COLO668 (cell line): ENCODE results near the gene TNFRSF14.

Source experiments
- DNase-seq: peaks from one replicate; lab custom pipeline; 2025; ENCODE audit not compliant: unreplicated experiment; lab: John Stamatoyannopoulos, UW

TNFRSF14 gene

DNA sequence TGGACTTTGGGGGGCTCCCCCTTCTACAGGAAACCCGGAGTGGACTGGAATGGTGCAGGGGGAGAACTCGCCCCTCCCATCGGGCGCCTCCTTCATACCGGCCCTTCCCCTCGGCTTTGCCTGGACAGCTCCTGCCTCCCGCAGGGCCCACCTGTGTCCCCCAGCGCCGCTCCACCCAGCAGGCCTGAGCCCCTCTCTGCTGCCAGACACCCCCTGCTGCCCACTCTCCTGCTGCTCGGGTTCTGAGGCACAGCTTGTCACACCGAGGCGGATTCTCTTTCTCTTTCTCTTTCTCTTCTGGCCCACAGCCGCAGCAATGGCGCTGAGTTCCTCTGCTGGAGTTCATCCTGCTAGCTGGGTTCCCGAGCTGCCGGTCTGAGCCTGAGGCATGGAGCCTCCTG lies at the start of gene TNFRSF14:
Gene TNFRSF14 (plus strand): TSS at position 95 of the 401 bp plus-strand sequence. CDS start 294 bp downstream, at position 389.
- DNase-seq = peak; percentile 77

DNA sequence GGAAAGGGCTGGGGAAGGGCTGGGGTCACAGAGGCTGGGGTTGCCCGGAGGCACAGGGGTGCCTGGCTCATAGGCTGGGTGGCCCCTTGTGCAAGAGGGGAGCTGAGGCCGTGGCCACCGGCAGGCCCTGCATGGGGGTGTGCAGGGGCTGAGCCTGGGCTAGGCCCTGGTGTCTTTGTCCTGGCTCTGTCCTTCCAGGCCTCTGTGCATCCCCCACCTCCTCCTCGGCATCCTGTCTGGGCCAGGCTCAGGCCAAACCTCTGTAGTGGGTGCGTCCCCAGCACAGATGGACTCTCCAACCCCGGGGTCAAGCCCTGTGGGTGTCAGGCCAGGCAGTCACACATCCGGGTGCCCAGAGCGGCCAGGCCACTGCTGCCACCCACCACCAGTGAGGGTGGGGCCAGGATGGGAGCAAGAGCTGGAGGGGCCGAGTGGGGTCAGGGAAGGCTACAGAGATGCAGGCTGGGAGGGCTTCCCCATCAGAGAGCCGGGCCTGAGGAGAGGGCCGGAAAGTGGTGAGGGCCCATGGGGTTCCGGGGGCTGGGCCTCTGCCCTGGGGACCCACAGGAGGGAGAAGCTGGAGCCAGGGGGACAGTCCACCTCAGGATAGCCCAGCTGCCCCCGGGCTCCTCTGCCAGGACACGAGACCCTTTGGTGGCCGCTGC lies 49.1 kb upstream of the TNFRSF14 start:
- DNase-seq = no peak

DNA sequence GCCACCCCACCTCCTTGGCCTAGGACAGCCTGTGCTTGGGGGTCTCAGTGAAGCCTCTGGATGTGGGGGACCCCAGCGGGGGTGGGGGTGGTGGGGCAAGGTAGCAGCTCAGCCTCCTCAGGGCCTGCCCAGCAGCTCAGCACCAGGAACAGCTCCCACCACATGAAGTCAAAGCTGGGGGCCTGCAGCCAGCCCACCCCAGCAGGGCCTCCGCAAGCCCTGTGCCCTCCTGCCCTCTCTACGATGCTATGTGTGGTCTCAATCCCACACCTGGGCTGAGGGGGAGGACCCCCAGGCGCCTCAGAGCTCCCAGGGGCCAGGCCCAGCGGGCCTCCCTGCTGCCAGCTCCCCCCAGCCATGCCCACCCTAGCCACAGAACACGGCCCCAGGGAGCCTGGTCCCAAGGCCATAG lies 48.4 kb upstream of the TNFRSF14 start:
- DNase-seq = no peak

DNA sequence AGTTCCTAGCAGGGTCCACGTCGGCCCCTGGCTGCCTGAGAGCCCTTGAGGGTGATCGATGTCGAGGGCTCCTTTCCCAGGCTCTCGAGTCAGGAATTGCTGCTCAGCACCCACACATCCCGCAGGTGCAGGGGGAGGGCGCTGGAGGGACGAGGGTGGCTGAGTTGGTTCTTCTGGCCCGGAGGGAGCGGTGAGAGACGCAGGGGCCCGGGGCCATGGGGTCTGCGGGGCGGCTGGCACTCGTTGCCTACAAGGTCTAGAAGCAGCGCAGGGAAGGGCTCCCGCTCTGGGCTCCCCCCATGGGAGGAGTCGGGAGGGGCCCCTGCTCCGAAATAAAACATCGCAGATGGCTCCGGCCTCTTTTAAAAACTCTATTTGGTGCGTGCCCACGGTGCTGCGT lies 48.0 kb upstream of the TNFRSF14 start:
- DNase-seq = no peak

DNA sequence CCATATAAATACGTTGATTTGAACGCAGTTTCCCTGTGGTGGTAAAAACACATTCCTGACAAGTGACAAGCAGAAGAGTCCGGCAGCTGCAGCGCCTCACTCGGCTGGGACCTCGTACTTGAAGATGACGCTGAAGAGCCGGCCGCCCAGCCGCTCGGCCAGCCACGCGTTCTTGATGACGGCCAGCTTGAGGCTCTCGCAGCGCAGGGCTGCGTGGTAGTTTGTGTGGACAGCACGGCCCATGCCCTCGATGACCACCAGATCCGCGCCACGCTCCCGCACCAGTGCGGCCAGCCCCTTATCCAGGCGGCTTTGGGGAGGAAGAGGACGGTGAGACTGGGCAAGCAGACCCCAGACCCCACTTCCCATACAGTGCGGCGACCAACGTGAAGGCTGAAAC lies 47.4 kb upstream of the TNFRSF14 start:
- DNase-seq = no peak

DNA sequence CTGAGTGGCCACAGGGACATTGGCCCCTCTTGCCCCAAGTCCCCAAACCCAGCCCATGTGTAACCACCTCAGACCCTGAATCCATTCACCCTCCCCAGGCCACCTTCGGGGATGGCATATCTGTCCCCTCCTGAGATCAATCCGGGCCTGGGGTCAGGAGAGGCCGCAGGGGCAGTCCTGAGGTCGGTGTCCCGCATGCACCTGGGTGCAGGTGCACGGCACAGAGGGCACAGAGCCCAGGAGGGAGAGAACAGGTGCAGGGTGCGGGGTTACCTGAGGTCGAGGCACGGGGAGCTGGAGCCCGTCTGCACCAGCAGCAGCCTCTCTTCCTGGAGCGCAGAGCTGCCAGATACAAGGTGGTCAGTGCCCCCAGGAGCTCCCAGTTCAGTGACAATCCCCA lies 46.6 kb upstream of the TNFRSF14 start:
- DNase-seq = no peak

DNA sequence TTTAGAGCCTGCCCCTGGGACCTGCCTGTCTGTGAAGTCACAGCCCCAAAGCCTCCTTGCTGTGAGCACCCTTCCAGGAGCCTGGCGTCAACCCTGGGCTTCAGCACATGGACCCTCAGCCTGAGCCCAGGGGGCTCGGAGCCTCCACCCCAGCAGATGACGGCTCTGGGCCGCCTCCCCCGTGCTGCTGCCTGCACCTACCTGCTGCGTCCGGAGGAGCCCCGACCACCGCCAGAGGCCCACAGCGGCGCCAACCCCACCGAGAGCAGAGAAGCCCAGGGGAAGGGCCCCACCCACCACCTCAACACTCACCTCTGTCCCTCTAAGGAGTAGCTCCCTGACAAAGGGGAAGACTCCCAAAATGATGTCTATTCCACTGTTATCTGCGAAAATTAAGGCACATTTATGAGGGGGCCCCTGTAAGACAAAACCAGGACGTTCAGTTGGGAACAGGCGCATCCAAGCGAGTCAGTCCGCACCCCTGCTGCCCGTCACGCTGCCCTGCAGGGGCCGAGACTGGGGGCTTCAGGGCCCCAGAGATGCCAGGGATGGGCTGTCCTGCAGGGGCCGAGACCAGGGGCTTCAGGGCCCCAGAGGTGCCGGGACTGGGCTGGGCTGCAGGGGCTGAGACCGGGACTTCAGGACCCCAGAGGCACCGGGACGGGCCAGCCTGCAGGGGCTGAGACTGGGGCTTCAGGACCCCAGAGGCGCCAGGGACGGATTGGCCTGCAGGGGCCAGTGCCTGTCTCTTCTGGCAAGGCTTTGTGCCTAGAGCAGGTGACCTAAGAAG lies 45.6 kb upstream of the TNFRSF14 start:
- DNase-seq = no peak

DNA sequence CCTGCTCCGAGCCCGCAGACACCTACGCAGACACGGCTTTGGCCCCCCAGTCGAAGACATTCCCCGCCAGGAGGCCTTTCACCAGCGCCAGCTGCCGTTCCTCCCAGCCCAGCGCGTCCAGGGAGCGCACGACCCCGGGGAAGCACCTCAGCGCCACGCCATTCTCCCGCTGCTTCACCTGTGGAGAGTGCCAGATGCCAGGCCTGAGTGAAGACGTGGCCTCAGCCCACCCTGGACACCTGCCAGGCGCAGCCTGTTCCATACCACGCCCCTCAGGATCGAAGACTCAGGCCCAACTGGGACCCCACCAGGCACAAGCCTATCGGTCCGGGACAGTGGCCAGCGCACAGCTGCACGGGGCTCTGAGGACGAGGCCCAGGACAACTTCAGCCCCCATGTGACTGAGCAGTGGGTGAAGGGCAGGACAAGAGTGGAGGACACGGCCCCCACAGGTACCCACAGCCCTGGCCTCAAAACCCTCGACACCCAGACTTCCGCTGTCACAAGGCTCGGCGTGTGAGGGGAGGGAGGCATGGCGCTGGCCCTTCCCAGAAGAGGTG lies 43.2 kb upstream of the TNFRSF14 start:
- no peak for DNase-seq

DNA sequence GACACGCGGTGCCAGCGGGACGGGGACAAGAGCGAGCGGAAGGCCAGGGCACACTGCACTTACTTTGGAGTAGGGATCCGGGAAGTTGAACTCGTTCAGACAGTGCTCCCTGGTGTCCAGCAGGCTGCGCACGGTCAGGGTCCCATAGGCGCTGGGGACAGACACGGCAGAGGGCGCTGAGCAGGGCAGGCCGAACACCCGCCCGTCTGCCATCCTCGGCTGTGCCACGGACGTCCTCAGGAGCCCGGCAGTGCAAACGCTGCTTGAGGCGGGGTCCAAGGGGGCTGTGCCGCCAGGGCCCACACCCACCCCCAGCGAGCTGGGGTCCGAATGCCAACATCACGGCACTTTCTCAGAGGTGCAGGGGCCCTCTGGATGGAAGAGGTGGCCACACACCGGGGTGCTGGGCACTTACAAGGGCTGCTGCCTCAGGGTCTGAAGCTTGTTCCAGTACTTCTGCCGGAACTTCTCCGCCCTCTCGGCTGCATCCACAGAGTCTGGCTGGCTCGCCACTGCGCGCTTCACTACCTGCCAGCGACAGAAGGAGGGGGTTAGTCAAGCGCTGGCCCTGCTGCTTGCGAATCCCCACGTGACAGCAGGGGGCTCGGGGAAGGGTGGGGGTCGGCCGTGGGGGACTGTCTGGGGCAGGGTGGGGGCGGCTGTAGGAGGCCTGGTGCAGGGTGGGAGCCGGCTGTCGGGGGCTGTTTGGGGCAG lies 42.1 kb upstream of the TNFRSF14 start:
- no peak for DNase-seq

DNA sequence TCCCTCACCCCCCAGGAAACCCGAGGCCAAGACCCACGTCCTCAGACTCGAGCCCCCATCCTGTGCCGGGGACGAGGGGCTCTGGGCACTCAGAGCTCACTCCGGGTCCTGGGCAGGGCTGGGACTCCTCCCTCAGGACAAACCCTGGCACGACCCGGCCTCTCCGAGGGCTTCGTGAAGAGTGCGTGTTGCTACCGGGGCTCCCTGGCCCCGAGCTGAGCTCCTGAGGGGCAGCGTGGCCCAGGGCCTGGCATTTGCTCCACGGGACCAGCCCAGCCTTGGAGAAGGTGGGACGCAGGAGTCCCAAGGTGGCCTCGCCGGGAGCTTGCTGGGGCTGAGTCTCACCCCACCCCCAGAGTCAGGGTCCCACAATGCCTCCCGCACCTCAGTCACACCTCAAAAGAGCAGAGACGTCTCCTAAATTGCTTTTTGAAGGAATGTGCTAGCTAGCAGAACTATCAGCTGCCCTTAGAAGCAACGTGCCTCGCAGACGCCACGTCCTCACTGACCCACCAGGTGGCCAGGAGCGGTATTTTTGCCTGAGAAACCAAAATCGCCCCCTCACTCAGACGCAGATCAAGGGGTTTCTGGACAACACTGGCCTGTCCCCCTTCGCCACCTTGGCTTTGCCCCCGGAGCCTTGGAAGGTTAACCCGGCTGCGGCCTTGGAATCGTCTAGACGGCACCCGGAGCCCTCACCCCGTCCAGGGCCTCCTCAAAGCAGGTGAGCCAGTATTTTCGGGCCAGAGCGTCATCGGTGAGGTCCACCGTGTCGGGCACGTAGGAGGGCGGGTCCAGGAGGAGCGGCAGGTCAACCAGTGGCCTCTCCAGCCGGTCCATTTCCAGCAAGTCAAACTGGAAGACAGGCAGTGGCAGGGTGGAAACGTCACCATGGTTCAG lies 41.1 kb upstream of the TNFRSF14 start:
- no peak for DNase-seq

DNA sequence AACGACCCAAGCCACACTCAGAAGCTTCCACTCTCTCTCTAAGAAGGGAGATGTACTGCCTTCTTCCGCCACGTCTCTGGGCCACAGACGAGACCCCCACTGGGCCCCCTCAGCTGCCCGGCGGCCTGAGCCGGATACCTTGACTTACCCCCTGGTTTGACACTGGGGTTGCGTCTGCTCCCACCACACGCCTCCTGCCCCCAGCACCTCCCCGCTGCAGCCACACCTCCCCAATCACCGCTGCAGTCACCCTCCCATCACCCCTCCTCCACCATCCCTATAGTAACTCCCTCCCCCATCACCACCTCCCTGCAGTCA lies 40.4 kb upstream of the TNFRSF14 start:
- DNase-seq = no peak

DNA sequence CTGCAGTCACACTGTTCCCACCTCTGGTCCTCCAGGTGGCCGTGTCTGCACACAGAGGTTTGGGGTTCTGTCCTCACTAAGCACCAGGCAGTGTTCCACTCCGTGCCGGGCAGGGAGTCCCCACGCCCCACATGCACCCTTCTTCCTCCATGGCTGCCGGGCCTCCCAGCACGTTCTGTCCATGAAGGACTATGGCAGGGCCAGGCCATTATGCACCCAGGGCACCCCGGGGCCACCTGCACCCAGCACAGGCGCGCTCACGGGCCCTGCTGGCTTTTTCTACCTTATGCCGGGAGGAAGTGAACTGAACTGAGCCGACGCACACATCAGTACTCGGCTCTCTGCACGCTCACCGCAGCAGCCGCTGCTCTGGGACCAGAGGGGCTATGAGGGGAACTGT lies 40.0 kb upstream of the TNFRSF14 start:
- DNase-seq = no peak

DNA sequence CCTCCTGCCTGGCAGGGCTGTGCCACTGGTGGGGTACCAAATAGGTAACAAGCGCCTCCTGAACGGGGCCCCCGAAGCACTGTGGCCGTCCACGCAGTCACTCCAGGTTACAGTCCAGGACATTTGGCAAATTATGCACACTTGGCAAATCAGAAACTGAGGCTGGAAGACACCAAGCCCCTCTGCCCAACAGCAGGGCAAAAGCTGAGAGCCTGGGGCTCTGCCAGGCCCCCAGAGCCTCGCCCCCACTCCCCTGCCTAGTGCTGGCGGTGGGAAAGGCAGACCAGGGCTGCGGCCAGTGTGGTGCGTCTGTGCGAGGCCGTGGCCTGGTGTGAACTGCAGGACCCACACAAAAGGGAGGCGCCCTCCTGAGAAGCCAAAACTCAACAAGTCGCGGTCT lies 39.2 kb upstream of the TNFRSF14 start:
- no peak for DNase-seq

DNA sequence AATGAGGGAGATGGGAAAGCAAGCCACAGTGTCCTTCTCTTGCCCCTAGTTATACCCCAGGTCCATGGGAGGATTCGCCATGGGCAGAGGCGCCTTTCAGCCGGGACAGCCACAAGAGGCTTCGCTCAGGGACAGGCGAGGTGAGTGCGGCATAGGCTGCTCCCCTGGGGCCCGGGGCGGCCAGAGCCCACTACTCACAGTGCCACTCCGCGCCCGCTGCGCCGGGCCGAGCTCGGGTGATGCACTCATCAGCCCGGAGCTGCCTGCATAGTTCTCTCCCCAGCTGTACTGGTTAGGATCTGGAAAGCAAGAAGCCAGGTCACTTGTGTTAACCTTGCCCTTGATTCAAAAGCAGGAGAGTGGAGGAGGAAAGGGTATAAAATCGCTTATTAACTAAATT lies 38.2 kb upstream of the TNFRSF14 start:
- no peak for DNase-seq

DNA sequence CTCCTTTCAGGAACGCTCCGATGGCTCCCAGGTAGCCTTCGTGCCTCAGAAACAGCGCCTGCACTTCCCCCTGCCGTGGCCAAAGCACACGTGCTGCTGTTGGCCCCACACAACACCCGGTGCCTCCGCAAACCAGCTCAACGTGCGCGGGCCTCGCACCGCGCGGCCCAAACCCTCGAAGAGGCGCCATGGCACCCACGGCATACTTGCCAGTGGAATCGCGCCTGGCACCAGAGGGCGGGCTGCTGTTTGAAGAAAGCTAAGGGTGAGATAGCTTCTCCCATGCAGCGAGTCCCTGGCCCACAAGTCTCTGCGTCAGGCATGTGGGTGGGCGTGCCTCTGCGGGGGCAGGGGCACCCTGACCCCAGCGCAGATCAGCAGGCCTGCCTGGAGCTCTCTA lies 37.6 kb upstream of the TNFRSF14 start:
- DNase-seq = no peak

DNA sequence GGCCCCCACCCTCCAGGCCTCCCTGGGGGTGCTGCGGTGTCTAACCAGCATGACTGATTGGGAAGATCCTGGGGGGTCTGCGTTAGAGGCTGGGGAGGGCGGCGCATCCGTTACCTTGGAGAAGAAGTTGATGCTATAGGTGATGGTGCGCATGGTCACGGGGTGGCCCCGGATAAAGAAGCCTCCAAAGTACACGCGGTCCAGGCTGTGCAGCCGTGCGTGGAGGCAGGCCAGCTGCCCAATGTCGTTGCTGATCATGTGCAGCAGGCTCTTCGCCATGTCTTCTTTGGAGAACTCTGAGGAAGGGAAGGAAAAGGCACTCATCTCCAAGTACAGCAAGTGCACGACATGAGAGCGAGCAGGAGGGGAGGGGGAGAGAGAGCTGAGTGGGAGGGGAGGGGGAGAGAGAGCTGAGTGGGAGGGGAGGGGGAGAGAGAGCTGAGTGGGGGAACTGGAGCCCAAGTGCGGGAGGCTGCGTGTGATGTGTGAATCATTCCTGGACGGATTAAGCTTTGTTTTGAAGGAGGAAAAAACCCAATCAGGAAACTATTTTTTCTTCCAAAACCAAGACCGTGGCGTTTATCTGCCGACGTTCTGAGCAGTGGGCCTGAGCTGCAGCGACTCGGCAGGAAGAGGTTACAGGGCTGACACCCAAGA lies 37.0 kb upstream of the TNFRSF14 start:
- no peak for DNase-seq

DNA sequence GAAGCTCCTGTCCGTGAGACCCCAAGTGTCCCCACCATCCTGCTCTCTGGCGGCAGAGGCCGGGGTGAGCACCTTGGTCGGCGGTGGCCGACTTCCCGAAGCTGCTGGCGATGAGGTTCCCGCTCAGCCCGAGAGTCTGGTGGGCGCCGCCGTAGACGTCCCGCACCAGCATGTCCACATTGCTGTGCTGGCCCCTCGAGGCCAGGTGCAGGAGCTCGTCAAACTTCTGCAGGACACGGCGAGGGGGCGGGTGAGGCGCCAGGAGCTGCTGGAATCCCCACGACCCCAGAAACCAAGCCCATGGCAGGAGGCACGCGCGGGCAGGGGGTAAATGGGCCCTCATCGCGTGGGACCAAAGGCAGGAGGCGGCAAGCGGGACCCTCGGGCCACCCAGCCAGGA lies 36.4 kb upstream of the TNFRSF14 start:
- no peak for DNase-seq

DNA sequence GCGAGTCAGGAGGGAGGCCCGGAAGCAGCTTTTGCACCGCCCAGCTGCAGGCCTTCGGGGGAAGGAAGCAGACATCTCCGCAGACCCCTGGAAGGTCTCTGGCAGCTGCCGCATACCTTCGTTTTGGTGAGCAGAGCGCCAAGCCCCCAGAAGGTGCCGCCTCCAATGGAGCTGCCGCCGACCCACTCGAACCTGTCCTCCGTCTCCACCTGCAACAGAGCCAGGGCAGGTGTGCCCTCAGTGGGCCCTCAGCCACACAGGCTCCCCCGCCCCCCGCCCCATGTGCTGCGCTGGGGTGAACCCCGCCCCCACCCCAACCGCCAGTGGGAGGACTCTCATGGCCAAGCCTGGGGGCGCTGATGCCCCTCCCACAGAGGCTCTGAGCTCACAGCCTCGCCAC lies 36.0 kb upstream of the TNFRSF14 start:
- no peak for DNase-seq

DNA sequence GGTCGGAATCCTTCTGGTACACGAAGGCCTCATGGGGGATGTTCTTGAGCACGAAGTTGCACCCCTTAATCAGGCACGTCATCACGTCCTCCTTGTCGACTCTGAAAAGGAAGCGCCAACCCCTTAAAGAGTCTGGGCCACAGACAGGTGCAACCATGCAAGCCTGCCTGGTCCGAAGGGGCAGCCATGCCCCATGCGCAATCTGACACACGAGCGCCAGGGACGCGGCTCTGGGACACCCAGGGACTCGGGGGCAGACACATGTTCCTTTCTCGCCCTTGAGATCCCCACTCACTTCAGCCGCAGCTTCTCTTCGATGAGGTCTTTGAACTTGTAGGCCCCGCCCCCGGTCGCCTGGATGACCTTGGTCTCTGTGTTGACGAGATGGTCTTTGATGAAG lies 35.4 kb upstream of the TNFRSF14 start:
- DNase-seq = no peak

DNA sequence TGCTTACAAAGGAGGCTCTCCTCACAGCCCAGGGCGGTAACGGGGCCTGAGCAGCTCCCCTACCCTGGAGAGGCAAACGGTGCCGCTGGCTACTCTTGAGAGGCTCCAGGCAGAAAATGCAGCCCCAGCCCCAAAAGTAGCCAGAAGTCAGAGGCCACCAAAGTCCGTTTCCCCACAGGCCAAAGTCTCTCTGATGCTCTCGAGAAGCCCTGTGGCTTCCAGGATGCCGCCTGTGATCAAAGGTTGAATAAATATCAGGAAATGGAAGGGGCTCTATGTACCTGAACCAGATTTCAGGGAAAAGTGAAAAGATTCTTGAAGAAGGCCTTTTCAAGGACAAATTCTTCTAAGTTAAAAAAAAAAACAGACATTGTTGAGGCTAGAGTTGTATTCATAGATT lies 33.9 kb upstream of the TNFRSF14 start:
- no peak for DNase-seq
